AG09309 (cell line): Measurements from ENCODE around the gene CYP2W1.

ENCODE experiments used
- DNase-seq: peaks from one replicate; pipeline ENCODE4 v3.0.0-alpha.2; 2010; ENCODE audit warnings: low read depth
- H3K4me3 ChIP-seq: 2 replicates; pipeline ENCODE4 v1.5.1; 2011; ENCODE audit warnings: mild to moderate bottlenecking, low read depth, low read length, moderate library complexity; ENCODE audit not compliant: control insufficient read depth
- CTCF ChIP-seq: IDR thresholded peaks from 2 replicates; pipeline ENCODE4 v1.5.1; 2011; ENCODE audit warnings: mild to moderate bottlenecking, low read depth, low read length, inconsistent platforms; ENCODE audit not compliant: insufficient read depth, control insufficient read depth; ENCODE audit errors: missing control alignments

Gene CYP2W1

GRCh38 chr7:1011297-1012003, 28.5 kb downstream of the CYP2W1 start:
- no peak overlapping the region for H3K4me3 ChIP-seq
- no peak for TF ChIP-seq CTCF
- no peak for DNase-seq

- no peak overlapping the region for H3K4me3 ChIP-seq
- TF ChIP-seq CTCF, result no peak
- no peak for DNase-seq
Observed at GRCh38 chr7:1012004-1012715, 29.2 kb downstream of the CYP2W1 start.

- no peak overlapping the region for H3K4me3 ChIP-seq
- no peak for TF ChIP-seq CTCF
- DNase-seq, result no peak
Observed at GRCh38 chr7:1012716-1013095, 29.7 kb downstream of the CYP2W1 start.

- TF ChIP-seq CTCF, result no peak
- no peak overlapping the region for H3K4me3 ChIP-seq
- no peak for DNase-seq
Observed at GRCh38 chr7:1013581-1013980, 30.6 kb downstream of the CYP2W1 start.

- no peak overlapping the region for H3K4me3 ChIP-seq
- DNase-seq, result no peak
- no peak for TF ChIP-seq CTCF
Observed at GRCh38 chr7:1014681-1015080, 31.7 kb downstream of the CYP2W1 start.

GRCh38 chr7:1015196-1016121, 32.5 kb downstream of the CYP2W1 start:
- no peak overlapping the region for H3K4me3 ChIP-seq
- TF ChIP-seq CTCF, result no peak
- no peak for DNase-seq
